ENCODE data around the gene SURF1. TPM values are rescaled to one million over a fixed set of nuclear protein-coding genes. Genes with fewer than 3 reads are reported as not detected.

The SURF1 gene
- total RNA-seq, 1 experiment from 2014 or later = 57.5 TPM

DNA sequence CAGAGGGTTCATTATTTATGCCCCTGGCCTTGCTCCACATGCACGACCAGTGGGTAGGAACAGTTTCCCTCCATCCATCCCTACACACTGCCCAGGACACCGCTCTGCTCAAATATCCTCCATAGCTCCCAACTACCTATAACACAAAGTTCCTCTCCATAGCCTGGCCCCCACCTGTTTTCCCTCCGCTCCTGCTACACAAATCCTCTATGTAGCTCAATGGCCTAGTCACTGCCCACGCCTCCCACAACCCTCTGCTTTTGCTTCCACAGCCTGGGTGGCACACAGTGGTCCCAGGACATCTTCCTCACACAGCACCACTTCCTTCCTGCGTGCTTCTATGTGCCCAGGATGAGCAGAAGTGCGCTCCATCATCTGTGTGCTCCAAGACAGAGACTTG lies 41.1 kb upstream of the SURF1 start:
- no peaks in the 10 kb centered on the region for H3K9me3 Mint-ChIP-seq (ENCODE audit: unreplicated experiment)
- H3K4me1 ChIP-seq = no peaks in the 10 kb centered on the region; the same call in 1 of the 2 replicates
- H3K9me3 ChIP-seq = no peaks in the 10 kb centered on the region
- ChIA-PET POLR2A (no interaction called here), CTCF (interaction anchor here (1.0 to 1.4 kb wide), 2 partner anchors 19 to 63 kb away, joined by 3 to 5 read pairs; partner anchors contain the start of gene CACFD1)
- H3K4me3 ChIP-seq (ENCODE audit: low read depth, low read length) = no peak overlapping the region
- intact Hi-C loops (cut with micrococcal nuclease; ENCODE audit: unreplicated experiment) = no loop called here
- H3K4me1 Mint-ChIP-seq (ENCODE audit: low read depth, unreplicated experiment) = no peaks in the 10 kb centered on the region
- TF ChIP-seq, protein P1, sequence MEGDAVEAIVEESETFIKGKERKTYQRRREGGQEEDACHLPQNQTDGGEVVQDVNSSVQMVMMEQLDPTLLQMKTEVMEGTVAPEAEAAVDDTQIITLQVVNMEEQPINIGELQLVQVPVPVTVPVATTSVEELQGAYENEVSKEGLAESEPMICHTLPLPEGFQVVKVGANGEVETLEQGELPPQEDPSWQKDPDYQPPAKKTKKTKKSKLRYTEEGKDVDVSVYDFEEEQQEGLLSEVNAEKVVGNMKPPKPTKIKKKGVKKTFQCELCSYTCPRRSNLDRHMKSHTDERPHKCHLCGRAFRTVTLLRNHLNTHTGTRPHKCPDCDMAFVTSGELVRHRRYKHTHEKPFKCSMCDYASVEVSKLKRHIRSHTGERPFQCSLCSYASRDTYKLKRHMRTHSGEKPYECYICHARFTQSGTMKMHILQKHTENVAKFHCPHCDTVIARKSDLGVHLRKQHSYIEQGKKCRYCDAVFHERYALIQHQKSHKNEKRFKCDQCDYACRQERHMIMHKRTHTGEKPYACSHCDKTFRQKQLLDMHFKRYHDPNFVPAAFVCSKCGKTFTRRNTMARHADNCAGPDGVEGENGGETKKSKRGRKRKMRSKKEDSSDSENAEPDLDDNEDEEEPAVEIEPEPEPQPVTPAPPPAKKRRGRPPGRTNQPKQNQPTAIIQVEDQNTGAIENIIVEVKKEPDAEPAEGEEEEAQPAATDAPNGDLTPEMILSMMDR (IDR thresholded peaks at IDR 0.05; ENCODE audit: insufficient read depth in 1 of 2, low read depth in 1 of 2, low read length in 1 of 2, severe bottlenecking in 1 of 2, unreplicated experiment in 1 of 2) = no peak
- peaks cover 5% of the 10 kb centered on the region for H3K36me3 Mint-ChIP-seq (ENCODE audit: insufficient read depth, unreplicated experiment)
- no TSS peak for BruUV-seq (replicated peaks)
- no peaks in the 10 kb centered on the region for H3K36me3 ChIP-seq (ENCODE audit: control insufficient read depth, insufficient read depth, low read length)
- H3K27me3 Mint-ChIP-seq (ENCODE audit: insufficient read depth, unreplicated experiment) = no peaks in the 10 kb centered on the region
- H3K27ac Mint-ChIP-seq (ENCODE audit: unreplicated experiment) = no peak overlapping the region
- H3K27me3 ChIP-seq (replicated peaks; ENCODE audit: control insufficient read depth, insufficient read depth, low read length) = no peaks in the 10 kb centered on the region
- no peak overlapping the region for H3K4me3 Mint-ChIP-seq (ENCODE audit: unreplicated experiment)
- no peak for DNase-seq

DNA sequence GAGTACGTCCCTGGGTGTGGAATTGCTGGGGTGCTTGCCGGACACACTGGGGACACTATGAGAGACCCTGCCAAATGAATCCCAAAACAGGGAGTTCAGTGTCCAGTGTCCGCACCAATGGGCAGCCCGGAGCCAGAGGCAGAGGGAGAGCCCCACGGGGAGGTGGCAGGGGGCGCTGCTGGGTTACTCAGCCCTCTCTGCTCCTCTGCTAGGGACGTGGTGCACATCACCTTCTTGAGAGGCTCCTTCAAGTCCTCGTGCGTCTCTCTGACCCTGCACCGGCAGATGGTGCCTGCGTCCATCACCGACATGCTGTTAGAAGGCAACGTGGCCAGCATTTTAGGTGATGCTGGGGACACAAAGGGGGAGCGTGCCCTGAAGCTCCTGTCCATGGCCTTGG lies 40.7 kb upstream of the SURF1 start:
- no peaks in the 10 kb centered on the region for H3K27me3 Mint-ChIP-seq (ENCODE audit: insufficient read depth, unreplicated experiment)
- H3K4me1 Mint-ChIP-seq (ENCODE audit: low read depth, unreplicated experiment) = no peaks in the 10 kb centered on the region
- no peak overlapping the region for H3K27ac Mint-ChIP-seq (ENCODE audit: unreplicated experiment)
- BruUV-seq (replicated peaks) = no TSS peak
- Histone ChIP-seq H3K27me3 (replicated peaks; ENCODE audit: control insufficient read depth, insufficient read depth, low read length) (no peaks in the 10 kb centered on the region), H3K36me3 (ENCODE audit: control insufficient read depth, insufficient read depth, low read length) (no peaks in the 10 kb centered on the region), H3K4me1 (peaks cover 4% of the 10 kb centered on the region; the same call in 1 of the 2 replicates), H3K9me3 (no peaks in the 10 kb centered on the region), H3K4me3 (ENCODE audit: low read depth, low read length) (no peak overlapping the region)
- H3K36me3 Mint-ChIP-seq (ENCODE audit: insufficient read depth, unreplicated experiment) = peaks cover 2% of the 10 kb centered on the region
- DNase-seq = peak in 1 of 2 experiments; percentile 51
- TF ChIP-seq, protein P1 (IDR thresholded peaks at IDR 0.05; ENCODE audit: insufficient read depth in 1 of 2, low read depth in 1 of 2, low read length in 1 of 2, severe bottlenecking in 1 of 2, unreplicated experiment in 1 of 2) = peak in 1 of 2 experiments; percentile 37
- H3K9me3 Mint-ChIP-seq (ENCODE audit: unreplicated experiment) = no peaks in the 10 kb centered on the region
- intact Hi-C loops (cut with micrococcal nuclease; ENCODE audit: unreplicated experiment) = no loop called here
- ChIA-PET POLR2A (no interaction called here), CTCF (interaction anchor here (1.0 to 1.4 kb wide), 2 partner anchors 19 to 63 kb away, joined by 3 to 5 read pairs; partner anchors contain the start of gene CACFD1)
- no peak overlapping the region for H3K4me3 Mint-ChIP-seq (ENCODE audit: unreplicated experiment)

DNA sequence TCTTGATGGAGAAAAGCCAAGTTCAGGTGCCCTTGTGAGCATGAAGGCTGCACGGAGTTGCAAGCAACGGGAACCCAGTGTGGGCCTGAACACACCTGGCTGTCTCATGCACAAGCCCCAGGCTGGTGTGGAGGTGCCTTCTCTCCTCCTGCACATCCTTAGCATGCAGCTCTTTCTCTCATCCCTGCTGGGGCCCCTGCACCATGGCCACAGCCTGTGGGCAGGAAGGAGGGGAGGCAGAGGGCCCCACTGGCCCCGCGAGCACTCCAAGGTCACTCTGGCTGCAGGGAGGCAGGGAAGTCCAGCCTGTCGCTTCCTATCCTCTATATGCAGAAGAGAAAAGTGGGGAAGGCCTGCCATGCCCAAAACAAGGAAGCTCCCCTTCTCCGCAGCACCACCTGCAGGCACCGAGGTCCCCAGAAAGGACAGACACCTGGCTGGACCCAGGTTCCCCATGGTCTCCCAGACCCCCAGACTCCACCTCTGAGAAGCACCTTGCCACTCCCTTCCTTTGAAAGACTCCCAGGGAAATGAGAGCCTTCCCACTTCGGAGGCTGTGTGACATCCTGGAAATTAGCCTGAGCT lies 38.5 kb upstream of the SURF1 start:
- Mint-ChIP-seq H3K27me3 (ENCODE audit: insufficient read depth, unreplicated experiment) (no peaks in the 10 kb centered on the region), H3K4me1 (ENCODE audit: low read depth, unreplicated experiment) (peaks cover 2% of the 10 kb centered on the region), H3K4me3 (ENCODE audit: unreplicated experiment) (no peak overlapping the region), H3K9me3 (ENCODE audit: unreplicated experiment) (no peaks in the 10 kb centered on the region), H3K27ac (ENCODE audit: unreplicated experiment) (no peak overlapping the region), H3K36me3 (ENCODE audit: insufficient read depth, unreplicated experiment) (no peaks in the 10 kb centered on the region)
- no peaks in the 10 kb centered on the region for H3K9me3 ChIP-seq
- TF ChIP-seq, protein P1 (IDR thresholded peaks at IDR 0.05; ENCODE audit: insufficient read depth in 1 of 2, low read depth in 1 of 2, low read length in 1 of 2, severe bottlenecking in 1 of 2, unreplicated experiment in 1 of 2) = peak in 1 of 2 experiments; percentile 12
- no TSS peak for BruUV-seq (replicated peaks)
- H3K4me3 ChIP-seq (ENCODE audit: low read depth, low read length) = no peak overlapping the region
- DNase-seq = no peak
- POLR2A ChIA-PET = interaction anchor here (0.6 kb wide), 2 partner anchors 27 to 325 kb away, joined by 3 read pairs; no protein-coding TSS in a partner anchor
- H3K36me3 ChIP-seq (ENCODE audit: control insufficient read depth, insufficient read depth, low read length) = no peaks in the 10 kb centered on the region
- intact Hi-C loops (cut with micrococcal nuclease; ENCODE audit: unreplicated experiment) = loop anchor here (2.0 kb wide), 1 partner anchor 38 kb away; the partner anchor contains the start of genes SURF1 and SURF2
- peaks cover 17% of the 10 kb centered on the region for H3K4me1 ChIP-seq
- CTCF ChIA-PET = interaction anchor here (0.9 kb wide), 1 partner anchor 19 kb away, joined by 3 read pairs; the partner anchor contains the start of gene STKLD1
- no peaks in the 10 kb centered on the region for H3K27me3 ChIP-seq (replicated peaks; ENCODE audit: control insufficient read depth, insufficient read depth, low read length)

Measured in Caco-2 (cell line).